ENCODE results near the gene TNRC6B. TPM values are rescaled to one million over a fixed set of nuclear protein-coding genes. Genes with fewer than 3 reads are reported as not detected.
"Not testable (repeated sequence)": the region's sequence is repeated elsewhere in the genome, so short reads cannot be mapped to it uniquely, and the experiment has no call there.

Gene TNRC6B
- total RNA-seq, 3 donors from 2014 or later = 32.8 to 53.1 (median 39.7) TPM

GRCh38 chr22:40147388-40148176 is 30.1 kb upstream of the TNRC6B start:
- H3K4me3 ChIP-seq = no peak overlapping the region
- no peak overlapping the region for H3K27ac ChIP-seq
- H3K36me3 ChIP-seq = no peaks in the 10 kb centered on the region
- TF ChIP-seq POLR2A (IDR thresholded peaks at IDR 0.05) = no peak
- TF ChIP-seq CTCF (IDR thresholded peaks at IDR 0.05) = no peak
- TF ChIP-seq POLR2AphosphoS5 (IDR thresholded peaks at IDR 0.05) = no peak
- no peaks in the 10 kb centered on the region for H3K4me1 ChIP-seq
- no peak for DNase-seq (ENCODE audit: low spot score in 2 of 2)
- H3K27me3 ChIP-seq = no peaks in the 10 kb centered on the region
- intact Hi-C loops (cut with DNase I; ENCODE audit: low total_unique reads) = no loop called here
- H3K9me3 ChIP-seq = no peaks in the 10 kb centered on the region

- Histone ChIP-seq H3K4me3 (no peak overlapping the region), H3K9me3 (no peaks in the 10 kb centered on the region), H3K4me1 (no peaks in the 10 kb centered on the region), H3K27ac (no peak overlapping the region), H3K36me3 (no peaks in the 10 kb centered on the region), H3K27me3 (no peaks in the 10 kb centered on the region)
- no peak for DNase-seq (ENCODE audit: low spot score in 2 of 2)
- no peak for TF ChIP-seq POLR2A (IDR thresholded peaks at IDR 0.05)
- TF ChIP-seq CTCF (IDR thresholded peaks at IDR 0.05) = no peak
- no peak for TF ChIP-seq POLR2AphosphoS5 (IDR thresholded peaks at IDR 0.05)
- intact Hi-C loops (cut with DNase I; ENCODE audit: low total_unique reads) = no loop called here
Measured at GRCh38 chr22:40153192-40153591, 24.5 kb upstream of the TNRC6B start.

- no peaks in the 10 kb centered on the region for H3K27me3 ChIP-seq
- no peak for TF ChIP-seq POLR2AphosphoS5 (IDR thresholded peaks at IDR 0.05)
- no peak for TF ChIP-seq POLR2A (IDR thresholded peaks at IDR 0.05)
- no peak for TF ChIP-seq CTCF (IDR thresholded peaks at IDR 0.05)
- no peaks in the 10 kb centered on the region for H3K4me1 ChIP-seq
- no peak for DNase-seq (ENCODE audit: low spot score in 2 of 2)
- no peak overlapping the region for H3K27ac ChIP-seq
- intact Hi-C loops (cut with DNase I; ENCODE audit: low total_unique reads) = no loop called here
- no peaks in the 10 kb centered on the region for H3K9me3 ChIP-seq
- H3K36me3 ChIP-seq = no peaks in the 10 kb centered on the region
- H3K4me3 ChIP-seq = no peak overlapping the region
Measured at GRCh38 chr22:40153705-40154104, 24.0 kb upstream of the TNRC6B start.

GRCh38 chr22:40156001-40156516 is 21.7 kb upstream of the TNRC6B start:
- no peak overlapping the region for H3K4me3 ChIP-seq
- intact Hi-C loops (cut with DNase I; ENCODE audit: low total_unique reads) = no loop called here
- H3K4me1 ChIP-seq = no peaks in the 10 kb centered on the region
- H3K36me3 ChIP-seq = no peaks in the 10 kb centered on the region
- TF ChIP-seq POLR2A (IDR thresholded peaks at IDR 0.05) (no peak), CTCF (IDR thresholded peaks at IDR 0.05) (no peak), POLR2AphosphoS5 (IDR thresholded peaks at IDR 0.05) (no peak)
- H3K27ac ChIP-seq = no peak overlapping the region
- H3K27me3 ChIP-seq = no peaks in the 10 kb centered on the region
- no peak for DNase-seq (ENCODE audit: low spot score in 2 of 2)
- no peaks in the 10 kb centered on the region for H3K9me3 ChIP-seq

GRCh38 chr22:40156682-40157081 is 21.0 kb upstream of the TNRC6B start:
- H3K27ac ChIP-seq; H3K36me3 ChIP-seq; DNase-seq (ENCODE audit: low spot score in 2 of 2); intact Hi-C loops (cut with DNase I; ENCODE audit: low total_unique reads); H3K27me3 ChIP-seq; H3K4me3 ChIP-seq; H3K4me1 ChIP-seq; H3K9me3 ChIP-seq: not testable (repeated sequence)

Data from breast epithelium (tissue), 4 donors.